Lung (tissue), 12 donors: Measurements from ENCODE around the gene STK32B. TPM values are rescaled to one million over a fixed set of nuclear protein-coding genes. Genes with fewer than 3 reads are reported as not detected.

ENCODE experiments used
- ATAC-seq: fragments of 200-7000 bp; cut with Tn5 transposase; one replicate; pipeline ENCODE4 v1.9.1; 2020; ENCODE audit warnings: moderate number of reproducible peaks; ENCODE audit not compliant: insufficient read depth, low FRiP score
- DNase-seq, 3 donors: peaks; one replicate each; pipeline ENCODE4 v3.0.0-alpha.2; 2013 to 2017
- H3K27ac ChIP-seq, 2 donors: one replicate each; pipeline ENCODE4 v1.5.1; 2013; ENCODE audit warnings: mild to moderate bottlenecking in 2 of 2, moderate library complexity in 2 of 2, control low read depth in 1 of 2, inconsistent platforms in 1 of 2, low read depth in 1 of 2, low read length in 1 of 2
- H3K27me3 ChIP-seq, 3 donors: one replicate each; pipeline ENCODE4 v1.5.1; 2013; ENCODE audit warnings: low read length in 2 of 3; ENCODE audit not compliant: control insufficient read depth in 3 of 3, insufficient read depth in 3 of 3
- H3K36me3 ChIP-seq, 4 donors: one replicate each; pipeline ENCODE4 v1.5.1; 2013; ENCODE audit warnings: low read length in 4 of 4, mild to moderate bottlenecking in 1 of 4, moderate library complexity in 1 of 4; ENCODE audit not compliant: control insufficient read depth in 4 of 4, insufficient read depth in 4 of 4
- H3K4me1 ChIP-seq, 5 donors: one replicate each; pipeline ENCODE4 v1.5.1; 2013; ENCODE audit warnings: low read length in 5 of 5, mild to moderate bottlenecking in 2 of 5, moderate library complexity in 1 of 5; ENCODE audit not compliant: control insufficient read depth in 5 of 5, insufficient read depth in 5 of 5
- H3K4me3 ChIP-seq: one replicate; pipeline ENCODE4 v1.5.1; 2013; ENCODE audit warnings: mild to moderate bottlenecking, control low read depth, moderate library complexity
- H3K9ac ChIP-seq, 2 donors: one replicate each; pipeline ENCODE4 v1.5.1; 2013; ENCODE audit warnings: low read length in 2 of 2, control low read depth in 1 of 2; ENCODE audit not compliant: insufficient read depth in 1 of 2
- H3K9me3 ChIP-seq, 4 donors: one replicate each; pipeline ENCODE4 v1.5.1; 2013; ENCODE audit warnings: low read length in 3 of 4, mild to moderate bottlenecking in 1 of 4, moderate library complexity in 1 of 4; ENCODE audit not compliant: control insufficient read depth in 4 of 4, insufficient read depth in 3 of 4
- CTCF ChIP-seq: IDR thresholded peaks from 2 replicates; pipeline ENCODE4 v1.5.1; 2012; ENCODE audit warnings: mild to moderate bottlenecking; ENCODE audit errors: control extremely low read depth, extremely low read depth
- WGBS, 2 donors: extraction: QIAGEN DNeasy Blood & Tissue Kit; methylation state at CpG; one replicate each; pipeline ENCODE4 v1.1.7; 2013; 5-methylcytosine and 5-hydroxymethylcytosine counted together
- polyA plus RNA-seq, 2 donors: library from polyadenylated mRNA; stranded (reverse); fragments of 200-250 nt; gene quantifications; one replicate each; pipeline ENCODE4 v1.2.1, GENCODE V29; 2013
- total RNA-seq, 2 donors: library from RNA; depleted of rRNA in 1 of 2; stranded (reverse); fragments of >200 nt in 1 of 2; gene quantifications; one replicate each; pipeline ENCODE4 v1.2.1, GENCODE V29; 2014 to 2021
- donor health status: control.
- donor health status: control.
- donor health status: Bipolar disorder and iron deficiency.
- donor health status: healthy.
- donor health status: DM: yes; HTN: yes; CAD: no.

The STK32B gene
- total and polyA plus RNA-seq, 4 donors, result 0.29 to 2.2 (median 1.4) TPM

GRCh38 chr4:5185551-5185950 is 134.3 kb downstream of the STK32B start:
- Histone ChIP-seq H3K27me3 (no peaks in the 10 kb centered on the region), H3K4me1 (no peaks in the 10 kb centered on the region), H3K27ac (no peak overlapping the region), H3K9me3 (peaks cover 0 to 2% (median 0%) of the 10 kb centered on the region in 4 donors), H3K4me3 (no peak overlapping the region), H3K36me3 (no peaks in the 10 kb centered on the region), H3K9ac (no peak overlapping the region)
- WGBS, 2 donors, result 81 to 83% methylated on average over 6 of the region's 6 CpGs
- ATAC-seq (no peak), DNase-seq (no peak)
- no peak for TF ChIP-seq CTCF

GRCh38 chr4:5186271-5187064 is 135.2 kb downstream of the STK32B start:
- WGBS, 2 donors, result 42 to 55% methylated on average over 14 of the region's 14 CpGs

GRCh38 chr4:5188130-5188529 is 136.8 kb downstream of the STK32B start:
- Histone ChIP-seq H3K4me3 (no peak overlapping the region), H3K4me1 (no peaks in the 10 kb centered on the region), H3K9me3 (peaks cover 0 to 2% (median 0%) of the 10 kb centered on the region in 4 donors), H3K27me3 (no peaks in the 10 kb centered on the region), H3K27ac (no peak overlapping the region), H3K36me3 (no peaks in the 10 kb centered on the region), H3K9ac (no peak overlapping the region)
- DNase-seq (no peak), ATAC-seq (no peak)
- WGBS, 2 donors, result 75 to 89% methylated on average over 10 of the region's 10 CpGs
- no peak for TF ChIP-seq CTCF

More at GRCh38 chr4:5186271-5187064, 135.2 kb downstream of the STK32B start:
- peaks cover 0 to 2% (median 0%) of the 10 kb centered on the region in 4 donors for H3K9me3 ChIP-seq
- DNase-seq (peak in 2 of 3 donors; percentile 20 to 23), ATAC-seq (no peak)
- no peaks in the 10 kb centered on the region for H3K27me3 ChIP-seq
- H3K4me1 ChIP-seq, result no peaks in the 10 kb centered on the region
- TF ChIP-seq CTCF, result no peak
- no peak overlapping the region for H3K4me3 ChIP-seq
- no peak overlapping the region for H3K9ac ChIP-seq
- no peak overlapping the region for H3K27ac ChIP-seq
- H3K36me3 ChIP-seq, result no peaks in the 10 kb centered on the region
